ENCODE results near the gene MPLKIP. TPM values are rescaled to one million over a fixed set of nuclear protein-coding genes. Genes with fewer than 3 reads are reported as not detected.

The MPLKIP gene
- polyA plus RNA-seq, 1 of the 3 experiments (the other 2 are of a cell fraction): 48.4 TPM

DNA sequence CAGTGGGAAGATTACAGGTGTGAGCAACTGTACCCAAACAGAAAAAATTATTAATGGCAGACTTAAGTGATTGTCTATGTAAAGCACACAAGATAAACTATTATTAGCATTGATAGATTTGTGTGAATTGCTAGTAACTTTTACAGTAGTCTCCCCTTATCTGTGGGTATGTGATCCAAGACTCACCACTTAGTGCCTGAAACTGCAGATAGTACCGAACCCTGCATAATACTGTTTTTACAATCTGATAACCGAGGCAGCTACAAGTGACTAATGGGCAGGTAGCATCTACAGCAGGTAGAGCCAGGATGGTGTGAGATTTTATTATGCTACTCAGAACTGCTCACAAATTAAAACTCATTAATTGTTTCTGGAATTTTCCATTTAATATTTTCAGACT is 31.5 kb downstream of the MPLKIP start (continued):
- TF ChIP-seq FOXJ3 (CRISPR knock-in tag; IDR thresholded peaks at IDR 0.05) (no peak), EZH2phosphoT487 (IDR thresholded peaks at IDR 0.05; ENCODE audit: borderline replicate concordance, low read depth) (no peak), TAF1 (IDR thresholded peaks at IDR 0.05; ENCODE audit: borderline replicate concordance, low read depth, low read length) (no peak), RAD21 (IDR thresholded peaks at IDR 0.05; ENCODE audit: low read length) (no peak)

DNA sequence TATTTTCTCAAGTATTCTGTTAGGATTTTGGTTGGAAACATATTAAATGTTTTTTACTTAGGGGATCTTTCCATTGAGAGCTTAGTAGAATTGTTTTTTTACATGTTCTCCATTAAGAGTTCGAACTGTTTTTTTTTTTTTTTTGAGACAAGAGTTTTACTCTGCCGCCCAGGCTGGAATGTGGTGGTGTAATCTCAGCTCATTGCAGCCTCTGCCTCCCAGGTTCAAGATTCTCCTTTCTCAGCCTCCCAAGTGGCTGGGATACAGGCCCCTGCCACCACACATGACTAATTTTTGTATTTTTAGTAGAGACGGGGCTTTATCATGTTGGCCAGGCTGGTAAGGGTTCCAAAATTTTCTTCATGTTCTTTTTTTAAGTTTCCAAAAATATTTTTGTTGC is 33.2 kb downstream of the MPLKIP start:
- no peak overlapping the region for H3K4me2 ChIP-seq
- TF ChIP-seq RXRA (IDR thresholded peaks at IDR 0.05; ENCODE audit: borderline replicate concordance, low read depth) (no peak), YY1 (IDR thresholded peaks at IDR 0.05; ENCODE audit: low read depth) (no peak), RAD21 (IDR thresholded peaks at IDR 0.05; ENCODE audit: low read length) (no peak), POLR2AphosphoS5 (IDR thresholded peaks at IDR 0.05; ENCODE audit: low read depth, low read length) (no peak), FOSL2 (IDR thresholded peaks at IDR 0.05; ENCODE audit: borderline replicate concordance, low read depth) (no peak), CHD2 (IDR thresholded peaks at IDR 0.05; ENCODE audit: low read length, partially characterized antibody) (no peak)
- no peak overlapping the region for H3K4me3 ChIP-seq (ENCODE audit: low read depth in 2 of 2, low read length in 1 of 2)
- no peaks in the 10 kb centered on the region for H3K9me3 ChIP-seq
- H3K4me1 ChIP-seq (ENCODE audit: control insufficient read depth in 1 of 2, insufficient read depth in 2 of 2, low read depth in 1 of 2, low read length in 1 of 2): no peaks in the 10 kb centered on the region; a peak in 2 of 4 replicates
- peaks cover 25 to 60% of the 10 kb centered on the region in 2 experiments for H3K36me3 ChIP-seq (replicated peaks in 1 of 2; ENCODE audit: control insufficient read depth in 1 of 2, insufficient read depth in 2 of 2, low read length in 1 of 2)
- H3K27me3 ChIP-seq (ENCODE audit: insufficient read depth): no peaks in the 10 kb centered on the region
- no peaks in the 10 kb centered on the region for H3K9me2 ChIP-seq
- peaks cover 51% of the 10 kb centered on the region for H3K79me2 ChIP-seq (ENCODE audit: insufficient read depth)
- ChIA-PET CTCF (interaction anchor here (1.5 to 2.3 kb wide), 2 partner anchors 33 to 49 kb away, joined by 5 to 9 read pairs; partner anchors contain the start of genes MPLKIP and SUGCT), POLR2A (no interaction called here)
- no peak for DNase-seq
- no peak overlapping the region for H2AFZ ChIP-seq (ENCODE audit: low read depth)
- H3K27ac ChIP-seq (ENCODE audit: low read depth in 2 of 2, low read length in 1 of 2): no peak overlapping the region
- no peak overlapping the region for H3K9ac ChIP-seq
- H4K20me1 ChIP-seq (ENCODE audit: insufficient read depth): no peaks in the 10 kb centered on the region
- 95% methylated on average over 3 of the region's 3 CpGs for WGBS (ENCODE audit: low lambda C conversion rate)
- peaks cover 28% of the 10 kb centered on the region for H3F3A ChIP-seq (replicated peaks; ENCODE audit: insufficient read depth)

DNA sequence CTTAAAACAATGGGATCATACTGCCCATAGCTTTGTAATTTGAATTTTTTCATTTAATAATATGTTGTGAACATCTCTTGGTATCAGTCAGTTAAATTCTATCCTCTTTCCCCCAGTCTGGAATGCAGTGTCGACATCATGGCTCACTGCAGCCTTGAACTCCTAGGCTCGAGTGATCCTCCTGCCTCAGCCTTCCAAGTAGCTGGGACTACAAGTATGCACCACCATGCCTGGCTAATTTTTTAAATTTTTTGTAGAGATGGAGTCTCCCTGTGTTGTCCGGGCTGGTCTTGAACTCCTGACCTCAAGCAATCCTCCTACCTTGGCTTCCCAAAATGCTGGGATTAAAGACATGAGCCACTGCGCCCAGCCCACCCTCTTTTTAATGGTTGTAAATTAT is 34.6 kb downstream of the MPLKIP start:
- Histone ChIP-seq H3K27me3 (ENCODE audit: insufficient read depth) (no peaks in the 10 kb centered on the region), H3K4me3 (ENCODE audit: low read depth in 2 of 2, low read length in 1 of 2) (no peak overlapping the region), H3F3A (replicated peaks; ENCODE audit: insufficient read depth) (peaks cover 27% of the 10 kb centered on the region), H2AFZ (ENCODE audit: low read depth) (no peak overlapping the region), H3K9me3 (no peaks in the 10 kb centered on the region), H3K9ac (no peak overlapping the region), H3K9me2 (no peaks in the 10 kb centered on the region), H3K79me2 (ENCODE audit: insufficient read depth) (peaks cover 43% of the 10 kb centered on the region), H3K4me2 (no peak overlapping the region), H4K20me1 (ENCODE audit: insufficient read depth) (no peaks in the 10 kb centered on the region), H3K4me1 (ENCODE audit: control insufficient read depth in 1 of 2, insufficient read depth in 2 of 2, low read depth in 1 of 2, low read length in 1 of 2) (no peaks in the 10 kb centered on the region; a peak in 2 of 4 replicates), H3K27ac (ENCODE audit: low read depth in 2 of 2, low read length in 1 of 2) (no peak overlapping the region), H3K36me3 (replicated peaks in 1 of 2; ENCODE audit: control insufficient read depth in 1 of 2, insufficient read depth in 2 of 2, low read length in 1 of 2) (peaks cover 38 to 62% of the 10 kb centered on the region in 2 experiments)
- TF ChIP-seq MXI1 (IDR thresholded peaks at IDR 0.05; ENCODE audit: low read depth, low read length): no peak
- TF ChIP-seq MEF2A (IDR thresholded peaks at IDR 0.05; ENCODE audit: borderline replicate concordance, low read depth): no peak
- TF ChIP-seq GABPA (IDR thresholded peaks at IDR 0.05; ENCODE audit: low read depth): no peak
- TF ChIP-seq RXRA (IDR thresholded peaks at IDR 0.05; ENCODE audit: borderline replicate concordance, low read depth): no peak
- no peak for TF ChIP-seq RAD21 (IDR thresholded peaks at IDR 0.05; ENCODE audit: low read length)
- no peak for TF ChIP-seq IRF3 (IDR thresholded peaks at IDR 0.05; ENCODE audit: low read depth, low read length)
- no peak for TF ChIP-seq USF2 (IDR thresholded peaks at IDR 0.05; ENCODE audit: borderline replicate concordance, low read depth, low read length)
- 97% methylated on average over 4 of the region's 4 CpGs for WGBS (ENCODE audit: low lambda C conversion rate)
- no peak for DNase-seq
- CTCF ChIA-PET: interaction anchor here (1.8 to 3.4 kb wide), 2 partner anchors 35 to 49 kb away, joined by 6 to 10 read pairs; partner anchors contain the start of genes MPLKIP and SUGCT
- POLR2A ChIA-PET: no interaction called here
